Activated naive CD4-positive, alpha-beta T cell treated with anti-CD3 and anti-CD28 coated beads, Interleukin-2, amount 50 U/mL, for 24 hours (primary cell): ENCODE results near the gene SPDYE16.
"Not testable (repeated sequence)": the region's sequence is repeated elsewhere in the genome, so short reads cannot be mapped to it uniquely, and the experiment has no call there.

Source experiments
- H3K27ac Mint-ChIP-seq: one replicate; pipeline ENCODE4 v1.8.0; 2021; ENCODE audit warnings: mild to moderate bottlenecking, mixed read lengths
- H3K27me3 Mint-ChIP-seq: one replicate; pipeline ENCODE4 v1.8.0; 2021; ENCODE audit warnings: mixed read lengths
- H3K36me3 Mint-ChIP-seq: one replicate; pipeline ENCODE4 v1.8.0; 2021; ENCODE audit warnings: mixed read lengths
- H3K4me1 Mint-ChIP-seq: one replicate; pipeline ENCODE4 v1.8.0; 2021; ENCODE audit warnings: mixed read lengths
- H3K4me3 Mint-ChIP-seq: one replicate; pipeline ENCODE4 v1.8.0; 2021; ENCODE audit warnings: mild to moderate bottlenecking, mixed read lengths
- H3K9me3 Mint-ChIP-seq: one replicate; pipeline ENCODE4 v1.8.0; 2021; ENCODE audit warnings: mixed read lengths

Gene SPDYE16

DNA sequence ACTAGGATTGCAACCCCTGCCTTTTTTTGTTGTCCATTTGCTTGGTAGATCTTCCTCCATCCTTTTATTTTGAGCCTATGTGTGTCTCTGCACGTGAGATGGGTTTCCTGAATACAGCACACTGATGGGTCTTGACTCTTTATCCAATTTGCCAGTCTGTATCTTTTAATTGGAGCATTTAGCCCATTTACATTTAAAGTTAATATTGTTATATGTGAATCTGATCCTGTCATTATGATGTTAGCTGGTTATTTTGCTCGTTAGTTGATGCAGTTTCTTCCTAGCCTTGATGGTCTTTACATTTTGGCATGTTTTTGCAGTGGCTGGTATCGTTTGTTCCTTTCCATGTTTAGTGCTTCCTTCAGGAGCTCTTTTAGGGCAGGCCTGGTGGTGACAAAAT, 21.9 kb upstream of the SPDYE16 start:
- H3K27me3 Mint-ChIP-seq, H3K4me3 Mint-ChIP-seq, H3K9me3 Mint-ChIP-seq, H3K27ac Mint-ChIP-seq: not testable (repeated sequence)
- peaks cover 52% of the 10 kb centered on the region for H3K4me1 Mint-ChIP-seq
- H3K36me3 Mint-ChIP-seq, result peaks cover 18% of the 10 kb centered on the region

DNA sequence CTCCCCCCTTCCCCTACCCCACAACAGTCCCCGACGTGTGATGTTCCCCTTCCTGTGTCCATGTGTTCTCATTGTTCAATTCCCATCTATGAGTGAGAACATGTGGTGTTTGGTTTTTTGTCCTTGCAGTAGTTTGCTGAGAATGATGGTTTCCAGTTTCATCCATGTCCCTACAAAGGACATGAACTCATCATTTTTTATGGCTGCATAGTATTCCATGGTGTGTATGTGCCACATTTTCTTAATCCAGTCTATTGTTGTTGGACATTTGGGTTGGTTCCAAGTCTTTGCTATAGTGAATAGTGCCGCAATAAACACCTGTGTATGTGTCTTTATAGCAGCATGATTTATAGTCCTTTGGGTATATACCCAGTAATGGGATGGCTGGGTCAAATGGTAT, 18.2 kb upstream of the SPDYE16 start:
- not testable (repeated sequence) for H3K27me3 Mint-ChIP-seq, H3K27ac Mint-ChIP-seq, H3K9me3 Mint-ChIP-seq, H3K4me3 Mint-ChIP-seq
- Mint-ChIP-seq H3K4me1 (peaks cover 63% of the 10 kb centered on the region), H3K36me3 (peaks cover 26% of the 10 kb centered on the region)

- H3K27me3 Mint-ChIP-seq, H3K9me3 Mint-ChIP-seq, H3K27ac Mint-ChIP-seq, H3K4me3 Mint-ChIP-seq: not testable (repeated sequence)
- peaks cover 24% of the 10 kb centered on the region for H3K36me3 Mint-ChIP-seq
- peaks cover 61% of the 10 kb centered on the region for H3K4me1 Mint-ChIP-seq
Observed at GRCh38 chr7:76560157-76560556, 17.1 kb upstream of the SPDYE16 start.

DNA sequence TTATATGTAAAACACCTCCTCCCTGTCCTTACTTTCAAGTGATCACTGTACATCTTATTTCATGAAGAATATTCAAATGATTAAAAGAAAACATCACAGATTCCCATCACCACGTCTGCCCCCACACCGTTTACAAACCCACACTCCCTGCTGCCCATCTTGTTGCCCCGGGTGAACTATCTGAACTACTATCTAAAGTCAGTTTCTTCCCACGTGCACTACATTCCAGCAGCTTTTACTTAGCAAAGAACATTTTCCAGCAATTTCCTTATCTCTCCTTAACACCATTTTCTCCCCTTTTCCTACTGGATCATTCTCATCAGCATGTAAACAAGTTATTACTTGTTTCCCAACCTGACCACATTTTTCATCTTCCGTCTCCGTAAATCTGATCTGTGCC, 16.6 kb upstream of the SPDYE16 start:
- not testable (repeated sequence) for H3K27me3 Mint-ChIP-seq, H3K4me3 Mint-ChIP-seq, H3K27ac Mint-ChIP-seq, H3K9me3 Mint-ChIP-seq
- Mint-ChIP-seq H3K36me3 (peaks cover 28% of the 10 kb centered on the region), H3K4me1 (peaks cover 65% of the 10 kb centered on the region)

GRCh38 chr7:76551992-76552391, 8.9 kb upstream of the SPDYE16 start:
- not testable (repeated sequence) for H3K27ac Mint-ChIP-seq, H3K27me3 Mint-ChIP-seq, H3K9me3 Mint-ChIP-seq
- H3K36me3 Mint-ChIP-seq, result peaks cover 11% of the 10 kb centered on the region
- H3K4me1 Mint-ChIP-seq, result peaks cover 40% of the 10 kb centered on the region
- H3K4me3 Mint-ChIP-seq, result peak overlapping the region; percentile 23

- peak overlapping the region; percentile 84 for H3K27ac Mint-ChIP-seq
- H3K4me1 Mint-ChIP-seq, result peaks cover 27% of the 10 kb centered on the region
- H3K36me3 Mint-ChIP-seq, H3K27me3 Mint-ChIP-seq, H3K9me3 Mint-ChIP-seq: not testable (repeated sequence)
- H3K4me3 Mint-ChIP-seq, result peak overlapping the region; percentile 93
Observed at GRCh38 chr7:76549855-76550248, 6.8 kb upstream of the SPDYE16 start.

DNA sequence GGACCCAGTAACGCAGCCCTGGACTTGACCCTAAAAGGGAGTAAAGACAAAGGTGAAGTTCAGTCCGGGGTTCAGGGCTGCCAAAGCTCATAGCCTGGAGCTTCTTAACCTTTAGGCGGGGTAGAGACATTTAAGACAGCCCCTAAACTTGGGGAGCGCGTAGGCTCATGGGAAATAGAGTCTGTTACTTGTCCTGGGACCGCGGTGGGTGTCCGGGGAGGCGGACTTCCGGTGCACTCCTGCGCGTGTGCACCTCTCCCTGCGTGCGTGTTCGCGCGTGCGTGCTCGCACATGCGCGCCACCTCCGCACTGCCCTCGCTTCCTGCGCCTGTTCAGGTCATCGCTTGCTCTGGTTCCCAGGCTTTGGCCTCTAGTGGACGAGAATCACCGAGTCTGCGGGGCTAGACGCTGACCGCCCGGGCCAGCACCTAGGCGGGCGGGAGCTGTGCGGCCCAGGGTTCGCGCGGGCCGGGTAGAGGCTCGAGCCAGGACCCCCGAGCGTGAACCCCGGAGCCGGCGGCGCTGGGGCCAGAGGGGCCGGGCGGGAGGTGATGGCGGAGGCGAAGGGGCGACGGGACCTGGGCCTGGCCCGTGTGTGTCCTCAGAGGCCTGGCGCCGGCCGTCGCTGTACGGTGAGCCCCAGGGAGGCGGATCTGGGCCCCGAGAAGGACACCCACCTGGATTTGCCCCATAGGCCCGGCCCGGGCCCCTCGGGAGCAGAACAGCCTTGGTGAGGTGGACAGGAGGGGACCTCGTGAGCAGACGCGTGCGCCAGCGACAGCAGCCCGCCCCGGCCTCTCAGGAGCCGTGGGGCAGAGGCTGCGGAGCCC, 6.1 kb upstream of the SPDYE16 start:
- Mint-ChIP-seq H3K4me3 (peak overlapping the region; percentile 93), H3K4me1 (peaks cover 23% of the 10 kb centered on the region), H3K27ac (peak overlapping the region; percentile 96)
- not testable (repeated sequence) for H3K9me3 Mint-ChIP-seq, H3K27me3 Mint-ChIP-seq, H3K36me3 Mint-ChIP-seq

DNA sequence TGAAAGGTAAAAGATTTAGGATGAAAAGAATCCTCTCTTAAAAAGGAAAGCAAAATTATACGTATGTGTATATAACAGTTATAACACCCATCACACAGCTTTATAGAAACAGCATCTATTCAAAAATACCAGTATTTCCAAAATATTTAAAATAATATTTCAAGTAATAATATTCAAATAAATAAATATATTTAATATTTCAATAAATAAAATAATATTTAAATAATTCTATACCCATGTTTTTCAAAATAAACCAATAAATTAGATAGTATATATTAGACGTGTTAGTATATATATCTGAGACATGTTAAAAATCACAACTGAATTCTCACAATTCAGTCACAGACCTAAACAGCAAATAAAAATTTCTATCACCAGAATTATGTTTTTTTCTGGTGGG, 11.5 kb downstream of the SPDYE16 start:
- not testable (repeated sequence) for H3K9me3 Mint-ChIP-seq, H3K36me3 Mint-ChIP-seq, H3K27ac Mint-ChIP-seq, H3K27me3 Mint-ChIP-seq, H3K4me3 Mint-ChIP-seq, H3K4me1 Mint-ChIP-seq

DNA sequence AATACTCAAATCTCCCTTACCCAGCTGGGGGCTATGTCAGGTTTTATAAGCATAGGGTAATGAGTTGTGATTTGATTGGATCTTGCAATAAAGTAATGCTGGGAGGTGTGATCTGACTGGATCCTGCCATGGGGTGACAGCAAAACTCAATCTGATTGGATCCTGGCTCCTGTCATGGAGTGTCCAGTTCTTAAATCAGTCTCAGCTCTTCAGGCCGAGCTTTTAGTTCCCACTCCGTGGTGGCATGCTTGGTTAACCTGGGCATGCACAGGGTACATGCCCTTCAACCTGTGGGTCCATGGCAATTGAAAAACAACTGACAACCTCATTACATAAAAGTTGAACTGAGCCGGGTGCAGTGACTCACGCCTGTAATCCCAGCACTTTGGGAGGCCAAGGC, 16.9 kb downstream of the SPDYE16 start:
- H3K27ac Mint-ChIP-seq, H3K4me1 Mint-ChIP-seq, H3K9me3 Mint-ChIP-seq, H3K4me3 Mint-ChIP-seq, H3K27me3 Mint-ChIP-seq, H3K36me3 Mint-ChIP-seq: not testable (repeated sequence)

GRCh38 chr7:76516932-76517331, 26.2 kb downstream of the SPDYE16 start:
- not testable (repeated sequence) for H3K27ac Mint-ChIP-seq, H3K36me3 Mint-ChIP-seq

DNA sequence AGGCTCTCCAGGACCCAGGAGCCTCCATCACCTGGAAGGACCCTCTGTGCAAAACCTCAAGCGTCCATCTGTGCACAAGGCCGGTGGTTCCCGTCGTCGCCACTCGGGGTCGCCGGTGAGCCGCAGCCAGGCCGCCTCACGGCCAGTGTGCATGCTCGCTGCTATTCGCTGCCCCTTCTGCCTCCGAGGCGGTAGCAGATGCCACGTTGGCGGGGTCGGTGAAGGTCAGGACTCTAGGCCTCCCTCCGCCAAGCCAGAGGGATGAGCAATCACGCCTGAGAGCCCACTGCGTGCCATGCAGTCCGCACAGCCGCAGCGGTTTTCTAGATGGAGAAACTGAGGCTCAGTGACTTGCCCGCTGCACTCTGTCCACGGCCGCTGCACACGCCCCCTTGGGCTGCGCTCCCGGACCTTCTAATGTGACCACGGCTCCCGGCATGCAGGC, 27.1 kb downstream of the SPDYE16 start:
- no peak overlapping the region for H3K4me3 Mint-ChIP-seq
- no peaks in the 10 kb centered on the region for H3K36me3 Mint-ChIP-seq
- H3K9me3 Mint-ChIP-seq, result no peaks in the 10 kb centered on the region
- no peaks in the 10 kb centered on the region for H3K4me1 Mint-ChIP-seq
- no peaks in the 10 kb centered on the region for H3K27me3 Mint-ChIP-seq
- H3K27ac Mint-ChIP-seq, result no peak overlapping the region

More at GRCh38 chr7:76516932-76517331, 26.2 kb downstream of the SPDYE16 start:
- H3K4me3 Mint-ChIP-seq, H3K4me1 Mint-ChIP-seq, H3K27me3 Mint-ChIP-seq, H3K9me3 Mint-ChIP-seq: not testable (repeated sequence)

GRCh38 chr7:76514926-76515771, 27.9 kb downstream of the SPDYE16 start:
- H3K4me3 Mint-ChIP-seq, result no peak overlapping the region
- H3K27me3 Mint-ChIP-seq, result no peaks in the 10 kb centered on the region
- no peaks in the 10 kb centered on the region for H3K9me3 Mint-ChIP-seq
- no peaks in the 10 kb centered on the region for H3K36me3 Mint-ChIP-seq
- no peaks in the 10 kb centered on the region for H3K4me1 Mint-ChIP-seq
- H3K27ac Mint-ChIP-seq, result no peak overlapping the region

- no peaks in the 10 kb centered on the region for H3K4me1 Mint-ChIP-seq
- H3K9me3 Mint-ChIP-seq, result no peaks in the 10 kb centered on the region
- no peak overlapping the region for H3K27ac Mint-ChIP-seq
- no peak overlapping the region for H3K4me3 Mint-ChIP-seq
- no peaks in the 10 kb centered on the region for H3K36me3 Mint-ChIP-seq
- no peaks in the 10 kb centered on the region for H3K27me3 Mint-ChIP-seq
Observed at GRCh38 chr7:76513817-76514799, 29.0 kb downstream of the SPDYE16 start.

DNA sequence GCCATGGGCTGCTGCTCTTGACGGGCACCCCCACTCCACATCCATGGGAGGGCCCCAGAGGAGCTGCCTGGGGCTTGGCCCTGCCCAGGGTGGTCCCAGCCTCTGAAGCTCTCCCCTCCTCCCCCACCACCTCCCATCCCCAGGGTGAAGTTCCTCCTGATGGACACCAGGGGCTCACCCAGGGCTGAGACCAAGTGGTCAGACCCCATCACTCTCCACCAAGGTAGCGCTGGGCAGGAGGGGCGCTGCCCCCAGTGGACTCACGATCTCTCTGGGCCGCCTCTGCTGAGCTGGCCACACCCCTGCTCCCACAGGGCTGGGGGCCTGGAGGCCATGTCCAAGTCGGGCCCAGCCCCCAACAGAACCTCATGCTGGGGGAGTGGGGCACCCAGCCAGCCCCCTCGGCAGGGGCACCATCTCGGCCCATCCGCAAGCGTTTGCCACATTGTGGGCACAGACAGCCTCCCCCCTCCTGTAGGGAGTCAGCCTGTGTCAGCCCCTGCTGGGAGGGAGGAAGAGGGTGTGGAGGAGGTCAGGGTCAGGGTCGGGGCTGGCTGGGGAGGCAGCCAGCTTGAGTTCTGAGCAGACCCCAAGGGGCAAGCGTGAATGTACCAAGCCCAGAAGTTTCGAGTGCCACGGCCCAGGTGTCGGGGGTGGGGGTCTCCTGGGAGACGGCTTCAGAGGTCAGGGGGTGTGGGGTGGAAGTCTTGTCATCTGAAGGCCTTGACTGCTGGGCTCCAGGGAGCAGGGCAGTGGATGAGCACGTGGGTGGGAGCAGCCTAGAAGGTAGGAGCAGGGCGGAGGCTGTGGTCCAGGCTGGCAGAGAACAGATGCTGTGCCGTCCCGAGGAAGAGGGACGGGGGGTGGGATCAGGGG, 29.9 kb downstream of the SPDYE16 start:
- H3K27me3 Mint-ChIP-seq, result no peaks in the 10 kb centered on the region
- H3K4me3 Mint-ChIP-seq, result no peak overlapping the region
- H3K4me1 Mint-ChIP-seq, result no peaks in the 10 kb centered on the region
- H3K27ac Mint-ChIP-seq, result no peak overlapping the region
- no peaks in the 10 kb centered on the region for H3K36me3 Mint-ChIP-seq
- H3K9me3 Mint-ChIP-seq, result no peaks in the 10 kb centered on the region
